Pancreas (tissue), 10 donors: ENCODE results near the gene KIF4B. TPM values are rescaled to one million over a fixed set of nuclear protein-coding genes. Genes with fewer than 3 reads are reported as not detected.
A peak's percentile ranks its signal among the peaks of the same experiment; 100 is the strongest.
"Not testable (repeated sequence)": the region's sequence is repeated elsewhere in the genome, so short reads cannot be mapped to it uniquely, and the experiment has no call there.

Source experiments
- ATAC-seq, 4 donors: fragments of 200-7000 bp; cut with Tn5 transposase; one replicate each; pipeline versions ENCODE4 v1.8.0 to v1.9.1; 2020; ENCODE audit warnings: mild to moderate bottlenecking in 4 of 4, moderate library complexity in 4 of 4
- DNase-seq, 6 donors: peaks; one replicate each; pipeline ENCODE4 v3.0.0-alpha.2; 2020
- FAIRE-seq: peaks from 2 replicates; lab custom pipeline; 2012; peaks lifted over from hg19 to GRCh38; lab: Jason Lieb, UNC
- H3K27ac ChIP-seq, 4 donors: fragments of 200-600 bp; sonication (generic); 1 replicate in 3 of 4; 2 replicates in 1 of 4; pipeline versions ENCODE4 v1.5.0 to v1.8.0; 2020
- H3K27me3 ChIP-seq, 4 donors: fragments of 200-600 bp; one replicate each; pipeline ENCODE4 v1.8.0; 2021
- H3K36me3 ChIP-seq, 3 donors: fragments of 200-600 bp; sonication (generic) in 1 of 3; one replicate each; pipeline versions ENCODE4 v1.5.0 to v1.8.0; 2020 to 2021
- H3K4me1 ChIP-seq, 3 donors: fragments of 200-600 bp; one replicate each; pipeline ENCODE4 v1.8.0; 2021
- H3K4me3 ChIP-seq, 4 donors: fragments of 200-600 bp; sonication (generic) in 2 of 4; one replicate each; pipeline versions ENCODE4 v1.5.0 to v1.8.0; 2020 to 2021
- H3K9me3 ChIP-seq, 4 donors: fragments of 200-600 bp; one replicate each; pipeline ENCODE4 v1.8.0; 2021
- CTCF ChIP-seq, 4 donors: fragments of 200-600 bp; sonication (generic) in 3 of 4; IDR thresholded peaks; one replicate each; pipeline versions ENCODE4 v1.5.0 to v1.8.0; 2021; ENCODE audit warnings: antibody characterized with exemption in 4 of 4
- WGBS, 2 donors: extraction: QIAGEN DNeasy Blood & Tissue Kit; methylation state at CpG; one replicate each; pipeline ENCODE4 v1.1.7; 2013; 5-methylcytosine and 5-hydroxymethylcytosine counted together
- intact Hi-C, 3 donors: fragments of 100-400 bp; cut with DNase I; formaldehyde crosslinking; loops; one replicate each; pipeline versions ENCODE4 v1.11.1 to v1.14.2; 2022
- polyA plus RNA-seq, 2 donors: library from polyadenylated mRNA; stranded (reverse); fragments of 200-250 nt; gene quantifications; one replicate each; pipeline ENCODE4 v1.2.3, GENCODE V29; 2013
- total RNA-seq, 6 donors: library from RNA; stranded (reverse); fragmentation: NEBNext Ultra II Directional in 4 of 6; extraction: Animal tissue kit (Norgen Biotek cat#: 25700) in 4 of 6; gene quantifications; one replicate each; pipeline versions ENCODE4 v1.2.1 to v1.2.4, GENCODE V29; 2021 to 2023
- donor health status: healthy with polysubstance abuse.
- donor health status: DM: no; HTN: no; CAD: no; lungs with moderate emphysema.
- donor health status: DM: no; HTN: no; CAD: no.
- donor health status: control.
- donor health status: control.
- donor health status: Bipolar disorder and iron deficiency.
- donor health status: DM: yes; HTN: yes; CAD: no.
- donor health status: DM: no; HTN: no; CAD: no.
- donor health status: DM: no; HTN: no; CAD: no.
- donor health status: DM: yes; HTN: yes; CAD: no.

Gene KIF4B
- total and polyA plus RNA-seq, 8 donors, result not detected

- no peaks in the 10 kb centered on the region for H3K27me3 ChIP-seq
- no peak overlapping the region for H3K4me3 ChIP-seq
- H3K4me1 ChIP-seq, result no peaks in the 10 kb centered on the region
- no peak for TF ChIP-seq CTCF (IDR thresholded peaks at IDR 0.05)
- no peak for DNase-seq
- H3K27ac ChIP-seq, result no peak overlapping the region
- ATAC-seq, result no peak
- WGBS, 2 donors, result 72 to 76% methylated on average over 5 of the region's 5 CpGs
- H3K36me3 ChIP-seq, result no peaks in the 10 kb centered on the region
- no peak for FAIRE-seq
- H3K9me3 ChIP-seq, result no peaks in the 10 kb centered on the region
- intact Hi-C loops, result no loop called here
Observed at GRCh38 chr5:154997746-154998145, 15.8 kb upstream of the KIF4B start.

- DNase-seq, result no peak
- Histone ChIP-seq H3K4me1 (no peaks in the 10 kb centered on the region), H3K27ac (no peak overlapping the region), H3K27me3 (no peaks in the 10 kb centered on the region), H3K9me3 (no peaks in the 10 kb centered on the region), H3K4me3 (no peak overlapping the region), H3K36me3 (no peaks in the 10 kb centered on the region)
- FAIRE-seq, result no peak
- no peak for ATAC-seq
- WGBS, 2 donors, result 72 to 86% methylated on average over 5 of the region's 5 CpGs
- intact Hi-C loops, result no loop called here
- TF ChIP-seq CTCF (IDR thresholded peaks at IDR 0.05), result no peak
Observed at GRCh38 chr5:154999865-155000264, 13.7 kb upstream of the KIF4B start.

- TF ChIP-seq CTCF (IDR thresholded peaks at IDR 0.05), result no peak
- DNase-seq, result no peak
- Histone ChIP-seq H3K36me3 (no peaks in the 10 kb centered on the region), H3K4me1 (no peaks in the 10 kb centered on the region), H3K27ac (no peak overlapping the region), H3K4me3 (no peak overlapping the region), H3K27me3 (no peaks in the 10 kb centered on the region), H3K9me3 (no peaks in the 10 kb centered on the region)
- no peak for FAIRE-seq
- 74 to 80% methylated on average over 4 of the region's 4 CpGs for WGBS, 2 donors
- ATAC-seq, result no peak
- intact Hi-C loops, result no loop called here
Observed at GRCh38 chr5:155001523-155001922, 12.0 kb upstream of the KIF4B start.

GRCh38 chr5:155002722-155003121 is 10.8 kb upstream of the KIF4B start:
- WGBS, 2 donors, result 75 to 78% methylated on average over 4 of the region's 4 CpGs
- H3K4me3 ChIP-seq, H3K9me3 ChIP-seq, DNase-seq, FAIRE-seq, H3K27ac ChIP-seq, intact Hi-C loops, H3K4me1 ChIP-seq, H3K27me3 ChIP-seq, ATAC-seq, H3K36me3 ChIP-seq: not testable (repeated sequence)

- intact Hi-C loops, result no loop called here
- no peaks in the 10 kb centered on the region for H3K4me1 ChIP-seq
- H3K9me3 ChIP-seq, result no peaks in the 10 kb centered on the region
- no peaks in the 10 kb centered on the region for H3K36me3 ChIP-seq
- no peak for TF ChIP-seq CTCF (IDR thresholded peaks at IDR 0.05)
- ATAC-seq (peak in 1 of 4 donors; percentile 50), FAIRE-seq (no peak), DNase-seq (no peak)
- no peak overlapping the region for H3K27ac ChIP-seq
- no peak overlapping the region for H3K4me3 ChIP-seq
- no peaks in the 10 kb centered on the region for H3K27me3 ChIP-seq
- 77 to 79% methylated on average over 11 of the region's 11 CpGs for WGBS, 2 donors
Observed at GRCh38 chr5:155004138-155004744, 9.3 kb upstream of the KIF4B start.

- H3K4me1 ChIP-seq, H3K27ac ChIP-seq, ATAC-seq, FAIRE-seq, H3K36me3 ChIP-seq, H3K4me3 ChIP-seq, intact Hi-C loops, H3K27me3 ChIP-seq, DNase-seq, H3K9me3 ChIP-seq: not testable (repeated sequence)
- 54 to 75% methylated on average over 1 of the region's 1 CpG for WGBS, 2 donors
Observed at GRCh38 chr5:155006265-155006664, 7.3 kb upstream of the KIF4B start.
